CD4-positive, alpha-beta T cell treated with Interferon alpha-2 for 1 hour (primary cell): Measurements from ENCODE around the gene C9.
"Not testable (repeated sequence)": the region's sequence is repeated elsewhere in the genome, so short reads cannot be mapped to it uniquely, and the experiment has no call there.

ENCODE experiments used
- DNase-seq, 2 donors: peaks; one replicate each; pipeline ENCODE4 v3.0.0-alpha.2; 2020 to 2022

Gene C9

GRCh38 chr5:39319395-39319794, 44.9 kb downstream of the C9 start:
- no peak for DNase-seq

- not testable (repeated sequence) for DNase-seq
Observed at GRCh38 chr5:39316464-39316863, 47.8 kb downstream of the C9 start.

GRCh38 chr5:39315995-39316394, 48.3 kb downstream of the C9 start:
- DNase-seq, result no peak

GRCh38 chr5:39314591-39314990, 49.7 kb downstream of the C9 start:
- DNase-seq, result no peak

- no peak for DNase-seq
Observed at GRCh38 chr5:39309534-39309933, 54.8 kb downstream of the C9 start.

GRCh38 chr5:39302472-39302871, 61.8 kb downstream of the C9 start:
- no peak for DNase-seq

GRCh38 chr5:39301406-39301805, 62.9 kb downstream of the C9 start:
- no peak for DNase-seq

GRCh38 chr5:39299962-39300361, 64.3 kb downstream of the C9 start:
- DNase-seq, result no peak

GRCh38 chr5:39294736-39295135, 69.6 kb downstream of the C9 start:
- no peak for DNase-seq

- DNase-seq, result no peak
Observed at GRCh38 chr5:39284552-39284951, 79.7 kb downstream of the C9 start.

- DNase-seq, result peak; percentile 73 to 87
Observed at GRCh38 chr5:39283231-39283818, 81.0 kb downstream of the C9 start.

- DNase-seq, result no peak
Observed at GRCh38 chr5:39282561-39282960, 81.7 kb downstream of the C9 start.

GRCh38 chr5:39275865-39276264, 88.4 kb downstream of the C9 start:
- DNase-seq, result not testable (repeated sequence)

GRCh38 chr5:39274398-39275085, 89.8 kb downstream of the C9 start:
- peak in 1 of 2 donors; percentile 64 for DNase-seq

- peak in 1 of 2 donors; percentile 59 for DNase-seq
Observed at GRCh38 chr5:39273314-39273954, 90.9 kb downstream of the C9 start.

GRCh38 chr5:39272869-39273231, 91.4 kb downstream of the C9 start:
- not testable (repeated sequence) for DNase-seq

GRCh38 chr5:39270225-39270848, 94.0 kb downstream of the C9 start:
- peak in 1 of 2 donors; percentile 38 for DNase-seq

GRCh38 chr5:39267186-39267585, 97.1 kb downstream of the C9 start:
- DNase-seq, result no peak

GRCh38 chr5:39266442-39266841, 97.9 kb downstream of the C9 start:
- DNase-seq, result no peak

- peak in 1 of 2 donors; percentile 28 for DNase-seq
Observed at GRCh38 chr5:39264528-39264927, 99.8 kb downstream of the C9 start.

- DNase-seq, result no peak
Observed at GRCh38 chr5:39262981-39263380, 101.3 kb downstream of the C9 start.

- no peak for DNase-seq
Observed at GRCh38 chr5:39260095-39260494, 104.2 kb downstream of the C9 start.

GRCh38 chr5:39257554-39257953, 106.7 kb downstream of the C9 start:
- DNase-seq, result no peak
